Panc1 (cell line): Measurements from ENCODE around the gene ANKRD55. TPM values are rescaled to one million over a fixed set of nuclear protein-coding genes. Genes with fewer than 3 reads are reported as not detected.

Experiments used
- ATAC-seq: fragments of 200-7000 bp; cut with Tn5 transposase; 2 replicates; pipeline ENCODE4 v1.9.1; 2020; ENCODE audit warnings: mild to moderate bottlenecking, moderate library complexity
- BruUV-seq: library from RNA; stranded (reverse); fragments of 400-500 nt; replicated peaks from 2 replicates; lab custom pipeline; 2021; lab: Mats Ljungman, UMichigan
- CTCF ChIA-PET: fragments of 300-600 bp; sonication (Branson Sonifier 250); formaldehyde crosslinking; loops from one replicate; lab custom pipeline; 2022; ENCODE audit warnings: antibody characterized with exemption; lab: Charles Lee
- POLR2A ChIA-PET: fragments of 300-600 bp; sonication (Branson Sonifier 250); formaldehyde crosslinking; loops from one replicate; lab custom pipeline; 2022; ENCODE audit warnings: antibody characterized with exemption; lab: Charles Lee
- DNase-seq: peaks from one replicate; pipeline ENCODE4 v3.0.0-alpha.2; 2010; ENCODE audit warnings: low read depth, low spot score
- H3K27ac ChIP-seq: 2 replicates; pipeline ENCODE4 v1.5.1; 2011; ENCODE audit warnings: mild to moderate bottlenecking, low read length, inconsistent platforms
- H3K27me3 ChIP-seq: fragments of 200-500 bp; sonication (Bioruptor generic); 2 replicates; pipeline ENCODE4 v1.6.0; 2014; ENCODE audit warnings: low read length, inconsistent platforms; ENCODE audit not compliant: control insufficient read depth, insufficient read depth
- H3K36me3 ChIP-seq: fragments of 200-500 bp; sonication (Bioruptor generic); 2 replicates; pipeline ENCODE4 v1.5.1; 2014; ENCODE audit warnings: inconsistent platforms, mild to moderate bottlenecking, low read length, moderate library complexity; ENCODE audit not compliant: control insufficient read depth, insufficient read depth
- H3K4me1 ChIP-seq: 2 replicates; pipeline ENCODE4 v1.5.1; 2011; ENCODE audit warnings: inconsistent platforms, mild to moderate bottlenecking, low read length, moderate library complexity; ENCODE audit not compliant: control insufficient read depth, insufficient read depth
- H3K4me3 ChIP-seq, 2 experiments: 2 replicates each; pipeline ENCODE4 v1.5.1; 2011 to 2012; ENCODE audit warnings: low read depth in 2 of 2, low read length in 2 of 2, mild to moderate bottlenecking in 2 of 2, inconsistent platforms in 1 of 2, moderate library complexity in 1 of 2
- H3K9me3 ChIP-seq: fragments of 200-500 bp; sonication (Bioruptor generic); 2 replicates; pipeline ENCODE4 v1.5.1; 2014; ENCODE audit warnings: low read depth, mild to moderate bottlenecking, inconsistent platforms, low read length, moderate library complexity; ENCODE audit not compliant: control insufficient read depth, insufficient read depth
- CTCF ChIP-seq: fragments of 450-650 bp; IDR thresholded peaks from 2 replicates; pipeline ENCODE4 v1.5.1; 2017; ENCODE audit warnings: mild to moderate bottlenecking
- POLR2AphosphoS5 ChIP-seq: IDR thresholded peaks from 2 replicates; pipeline ENCODE4 v1.6.1; 2012; ENCODE audit warnings: mild to moderate bottlenecking, low read depth, low read length, moderate library complexity
- REST ChIP-seq, 2 experiments: IDR thresholded peaks; 2 replicates each; pipeline ENCODE4 v1.6.1; 2011 to 2012; ENCODE audit warnings: low read depth in 2 of 2, control low read depth in 1 of 2, low read length in 1 of 2, mild to moderate bottlenecking in 1 of 2, moderate library complexity in 1 of 2; ENCODE audit not compliant: insufficient read depth in 1 of 2
- SIN3A ChIP-seq: IDR thresholded peaks from 2 replicates; pipeline ENCODE4 v1.6.1; 2012; ENCODE audit warnings: low read depth, mild to moderate bottlenecking, low read length, moderate library complexity, borderline replicate concordance; ENCODE audit not compliant: insufficient read depth
- TCF7L2 ChIP-seq: IDR thresholded peaks from 2 replicates; pipeline ENCODE4 v1.6.1; 2011; ENCODE audit warnings: mild to moderate bottlenecking, low read depth, low read length, inconsistent platforms
- in situ Hi-C: cut with HindIII; loops from 2 replicates; pipeline ENCODE4 v1.10.0; 2016; ENCODE audit warnings: low sequenced_read_pairs, low pct_unique_long_range_greater_than_20kb
- intact Hi-C: fragments of 100-400 bp; cut with micrococcal nuclease; formaldehyde crosslinking; loops from one replicate; pipeline ENCODE4 v1.10.0; 2022; ENCODE audit not compliant: unreplicated experiment
- total RNA-seq: library from RNA; stranded (reverse); gene quantifications from one replicate; pipeline ENCODE4 v1.2.1, GENCODE V29; 2021; ENCODE audit not compliant: unreplicated experiment

ANKRD55 gene
- total RNA-seq, 1 experiment from 2014 or later: not detected

- CTCF ChIA-PET: no interaction called here
- in situ Hi-C loops: no loop called here
- no peaks in the 10 kb centered on the region for H3K27me3 ChIP-seq
- no peaks in the 10 kb centered on the region for H3K36me3 ChIP-seq
- no peak for DNase-seq
- intact Hi-C loops: no loop called here
- H3K4me1 ChIP-seq: peaks cover 9% of the 10 kb centered on the region
- POLR2A ChIA-PET: no interaction called here
- no peak overlapping the region for H3K27ac ChIP-seq
- BruUV-seq: no TSS peak
- TF ChIP-seq TCF7L2 (no peak), POLR2AphosphoS5 (no peak), CTCF (no peak), SIN3A (no peak), REST (IDR thresholded peaks at IDR 0.05; ENCODE audit: insufficient read depth in 1 of 2, low read depth in 2 of 2, low read length in 1 of 2) (no peak)
- ATAC-seq: no peak
- no peaks in the 10 kb centered on the region for H3K9me3 ChIP-seq
- H3K4me3 ChIP-seq: no peak overlapping the region
Observed at GRCh38 chr5:56101180-56101579, 131.9 kb downstream of the ANKRD55 start.

- ATAC-seq (no peak), DNase-seq (no peak)
- H3K9me3 ChIP-seq: no peaks in the 10 kb centered on the region
- no peaks in the 10 kb centered on the region for H3K27me3 ChIP-seq
- ChIA-PET CTCF (no interaction called here), POLR2A (no interaction called here)
- no TSS peak for BruUV-seq
- in situ Hi-C loops: no loop called here
- H3K27ac ChIP-seq: no peak overlapping the region
- H3K4me1 ChIP-seq: peaks cover 9% of the 10 kb centered on the region
- no peaks in the 10 kb centered on the region for H3K36me3 ChIP-seq
- TF ChIP-seq POLR2AphosphoS5 (no peak), SIN3A (no peak), CTCF (no peak), TCF7L2 (no peak), REST (IDR thresholded peaks at IDR 0.05; ENCODE audit: insufficient read depth in 1 of 2, low read depth in 2 of 2, low read length in 1 of 2) (no peak)
- no peak overlapping the region for H3K4me3 ChIP-seq
- intact Hi-C loops: no loop called here
Observed at GRCh38 chr5:56100439-56101176, 132.5 kb downstream of the ANKRD55 start.
